DOHH2 (cell line): Measurements from ENCODE around the gene RUNX2.

Experiments
- H3F3A ChIP-seq: fragments of 200-600 bp; sonication (generic), shearing (Covaris generic); 2 replicates; pipeline ENCODE4 v1.6.0; 2016; ENCODE audit warnings: antibody characterized with exemption, mild to moderate bottlenecking; ENCODE audit not compliant: control insufficient read depth, insufficient read depth
- H3K27ac ChIP-seq: fragments of 200-600 bp; sonication (generic); 2 replicates; pipeline ENCODE4 v1.5.1; 2014; ENCODE audit warnings: low read depth, mild to moderate bottlenecking, low read length, moderate library complexity
- H3K27me3 ChIP-seq: fragments of 200-600 bp; sonication (generic); 2 replicates; pipeline ENCODE4 v1.6.1; 2014; ENCODE audit warnings: mild to moderate bottlenecking, low read length, mixed read lengths; ENCODE audit not compliant: control insufficient read depth
- H3K36me3 ChIP-seq: fragments of 200-600 bp; sonication (generic); 2 replicates; pipeline ENCODE4 v1.6.1; 2014; ENCODE audit warnings: mild to moderate bottlenecking, low read length, moderate library complexity, mixed read lengths; ENCODE audit not compliant: control insufficient read depth
- H3K4me1 ChIP-seq: fragments of 200-600 bp; sonication (generic); 2 replicates; pipeline ENCODE4 v1.6.1; 2014; ENCODE audit warnings: mild to moderate bottlenecking, low read length, mixed read lengths; ENCODE audit not compliant: control insufficient read depth
- H3K4me2 ChIP-seq: fragments of 200-600 bp; sonication (generic); 2 replicates; pipeline ENCODE4 v1.6.0; 2014; ENCODE audit warnings: mild to moderate bottlenecking, low read length, moderate library complexity
- H3K4me3 ChIP-seq: fragments of 200-600 bp; sonication (generic); 2 replicates; pipeline ENCODE4 v1.5.1; 2014; ENCODE audit warnings: mild to moderate bottlenecking, low read length, mixed read lengths
- H3K79me2 ChIP-seq: fragments of 200-600 bp; sonication (generic); 2 replicates; pipeline ENCODE4 v1.6.1; 2014; ENCODE audit warnings: mild to moderate bottlenecking, low read length, mixed read lengths; ENCODE audit not compliant: control insufficient read depth
- H3K9me2 ChIP-seq: fragments of 200-600 bp; sonication (generic); replicated peaks from 2 replicates; pipeline ENCODE4 v1.6.1; 2014; ENCODE audit warnings: mild to moderate bottlenecking, low read length, mixed read lengths; ENCODE audit not compliant: control insufficient read depth
- H3K9me3 ChIP-seq: fragments of 200-600 bp; sonication (generic); 2 replicates; pipeline ENCODE4 v1.6.1; 2014; ENCODE audit warnings: antibody characterized with exemption, low read length, mixed read lengths; ENCODE audit not compliant: control insufficient read depth, insufficient read depth
- H4K20me1 ChIP-seq: fragments of 200-600 bp; sonication (generic); 2 replicates; pipeline ENCODE4 v1.6.0; 2014; ENCODE audit warnings: low read depth, mild to moderate bottlenecking, antibody characterized with exemption, low read length, moderate library complexity; ENCODE audit not compliant: control insufficient read depth, insufficient read depth
- EZH2phosphoT487 ChIP-seq: fragments of 200-600 bp; sonication (generic); IDR thresholded peaks from 2 replicates; pipeline ENCODE4 v1.6.1; 2017; ENCODE audit warnings: borderline replicate concordance, mild to moderate bottlenecking, antibody characterized with exemption, low read length, moderate library complexity, mixed read lengths
- TF ChIP-seq, protein P1 (sequence below): fragments of 200-600 bp; sonication (generic); IDR thresholded peaks from one replicate; pipeline ENCODE4 v1.5.1; 2014; ENCODE audit warnings: antibody characterized with exemption, mild to moderate bottlenecking, low read depth, low read length; ENCODE audit not compliant: poor library complexity, severe bottlenecking

The RUNX2 gene

DNA sequence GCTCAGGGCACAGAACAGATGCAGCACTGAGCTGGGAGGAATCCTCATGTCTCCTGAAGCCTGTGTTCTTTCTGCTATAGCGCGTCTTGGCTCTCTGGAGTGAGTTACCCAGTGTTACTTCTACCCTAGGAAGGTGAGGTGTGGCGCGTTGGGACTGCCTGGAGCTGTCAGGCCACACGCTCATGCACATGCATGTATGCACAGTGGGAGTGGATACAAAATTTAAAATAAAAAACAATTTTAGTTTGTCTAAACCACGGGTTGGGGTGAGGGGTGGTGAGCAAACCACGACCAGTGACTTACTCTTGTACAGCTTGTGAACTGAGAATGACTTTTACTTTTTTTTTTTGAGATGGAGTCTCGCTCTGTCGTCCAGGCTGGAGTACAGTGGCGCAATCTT lies 348.2 kb downstream of the RUNX2 start:
- peaks cover 52% of the 10 kb centered on the region for H3K4me1 ChIP-seq
- no peak overlapping the region for H3K4me2 ChIP-seq

DNA sequence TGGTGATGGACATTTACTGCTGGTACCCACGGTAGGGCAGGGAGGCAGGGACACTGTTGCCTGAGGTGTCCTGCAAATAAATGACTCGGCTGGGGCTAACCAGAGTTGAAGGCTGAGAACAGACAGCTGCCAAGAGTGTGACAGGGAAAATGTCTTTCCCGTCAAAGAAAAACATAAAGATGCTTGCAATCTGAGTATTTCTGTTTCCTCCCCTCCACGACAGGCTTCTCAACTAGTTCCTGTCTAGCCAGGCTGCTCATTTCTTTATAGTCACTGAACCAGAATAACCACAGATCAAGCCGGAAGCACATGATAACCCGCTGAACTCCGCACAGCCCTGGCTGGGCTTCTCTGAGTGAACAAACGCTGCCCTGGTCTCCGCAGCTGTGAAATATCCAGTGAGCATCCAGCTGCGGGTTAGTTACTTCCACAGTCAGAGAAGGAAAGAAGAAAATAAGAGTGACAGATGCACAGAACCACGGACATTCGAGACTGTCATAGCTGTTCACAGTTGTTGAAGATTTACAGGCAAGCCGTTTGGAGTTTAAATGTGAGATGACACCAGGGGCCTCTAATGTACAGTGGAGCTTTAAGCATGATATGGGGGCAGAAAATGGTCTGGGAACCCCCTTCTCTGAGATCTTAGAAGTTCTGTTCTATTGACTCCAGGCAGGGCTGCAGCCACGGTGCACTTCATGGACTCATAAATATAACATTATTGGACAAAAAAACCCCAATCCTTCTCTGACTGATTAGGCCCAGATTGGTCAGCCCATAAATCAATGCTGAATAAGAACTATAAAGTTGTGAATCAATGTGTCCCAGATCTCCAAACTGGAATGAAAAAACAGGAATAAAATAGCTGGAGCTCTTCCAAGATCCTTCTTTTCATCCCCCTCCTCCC lies 349.5 kb downstream of the RUNX2 start:
- Histone ChIP-seq H3K4me3 (peak overlapping the region; percentile 67), H3F3A (peaks cover 19% of the 10 kb centered on the region), H3K36me3 (no peaks in the 10 kb centered on the region), H4K20me1 (no peaks in the 10 kb centered on the region), H3K27me3 (no peaks in the 10 kb centered on the region), H3K4me1 (peaks cover 63% of the 10 kb centered on the region), H3K4me2 (peak overlapping the region; percentile 87), H3K27ac (peak overlapping the region; percentile 76), H3K9me3 (peaks cover 3% of the 10 kb centered on the region; the same call in 1 of the 2 replicates), H3K9me2 (no peaks in the 10 kb centered on the region), H3K79me2 (no peaks in the 10 kb centered on the region)
- no peak for TF ChIP-seq EZH2phosphoT487

More for the DNA sequence above, 348.2 kb downstream of the RUNX2 start:
- H3K27me3 ChIP-seq: no peaks in the 10 kb centered on the region
- H3K27ac ChIP-seq: no peak overlapping the region
- H3K9me2 ChIP-seq: no peaks in the 10 kb centered on the region
- no peak overlapping the region for H3K4me3 ChIP-seq
- H3F3A ChIP-seq: peaks cover 16% of the 10 kb centered on the region
- H3K79me2 ChIP-seq: no peaks in the 10 kb centered on the region
- no peak for TF ChIP-seq EZH2phosphoT487
- TF ChIP-seq, protein P1, sequence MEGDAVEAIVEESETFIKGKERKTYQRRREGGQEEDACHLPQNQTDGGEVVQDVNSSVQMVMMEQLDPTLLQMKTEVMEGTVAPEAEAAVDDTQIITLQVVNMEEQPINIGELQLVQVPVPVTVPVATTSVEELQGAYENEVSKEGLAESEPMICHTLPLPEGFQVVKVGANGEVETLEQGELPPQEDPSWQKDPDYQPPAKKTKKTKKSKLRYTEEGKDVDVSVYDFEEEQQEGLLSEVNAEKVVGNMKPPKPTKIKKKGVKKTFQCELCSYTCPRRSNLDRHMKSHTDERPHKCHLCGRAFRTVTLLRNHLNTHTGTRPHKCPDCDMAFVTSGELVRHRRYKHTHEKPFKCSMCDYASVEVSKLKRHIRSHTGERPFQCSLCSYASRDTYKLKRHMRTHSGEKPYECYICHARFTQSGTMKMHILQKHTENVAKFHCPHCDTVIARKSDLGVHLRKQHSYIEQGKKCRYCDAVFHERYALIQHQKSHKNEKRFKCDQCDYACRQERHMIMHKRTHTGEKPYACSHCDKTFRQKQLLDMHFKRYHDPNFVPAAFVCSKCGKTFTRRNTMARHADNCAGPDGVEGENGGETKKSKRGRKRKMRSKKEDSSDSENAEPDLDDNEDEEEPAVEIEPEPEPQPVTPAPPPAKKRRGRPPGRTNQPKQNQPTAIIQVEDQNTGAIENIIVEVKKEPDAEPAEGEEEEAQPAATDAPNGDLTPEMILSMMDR: no peak
- H4K20me1 ChIP-seq: no peaks in the 10 kb centered on the region
- no peaks in the 10 kb centered on the region for H3K9me3 ChIP-seq
- no peaks in the 10 kb centered on the region for H3K36me3 ChIP-seq

DNA sequence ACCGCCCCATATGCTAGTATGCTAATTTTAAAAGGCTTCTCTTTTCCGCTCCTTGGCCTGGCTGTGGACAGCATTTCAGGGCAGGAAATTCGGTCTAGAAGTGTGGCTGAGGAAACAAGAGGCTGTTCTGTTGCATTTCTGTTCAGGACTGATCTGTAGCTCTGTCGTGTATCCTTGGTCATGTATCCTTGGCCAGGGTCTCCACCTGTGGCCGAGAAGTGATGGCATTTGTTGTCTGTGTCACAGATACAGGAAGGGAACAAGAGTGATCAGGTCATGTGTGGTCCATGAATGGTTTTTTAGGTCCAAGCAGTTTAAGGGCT lies 350.1 kb downstream of the RUNX2 start:
- TF ChIP-seq, protein P1: no peak
- TF ChIP-seq EZH2phosphoT487: no peak
- Histone ChIP-seq H3K4me3 (peak overlapping the region; percentile 49), H3K27ac (peak overlapping the region; percentile 76), H3K4me1 (peaks cover 65% of the 10 kb centered on the region), H4K20me1 (no peaks in the 10 kb centered on the region), H3F3A (peaks cover 19% of the 10 kb centered on the region), H3K27me3 (no peaks in the 10 kb centered on the region), H3K9me2 (no peaks in the 10 kb centered on the region), H3K4me2 (peak overlapping the region; percentile 87), H3K79me2 (no peaks in the 10 kb centered on the region), H3K36me3 (no peaks in the 10 kb centered on the region), H3K9me3 (peaks cover 3% of the 10 kb centered on the region; the same call in 1 of the 2 replicates)

DNA sequence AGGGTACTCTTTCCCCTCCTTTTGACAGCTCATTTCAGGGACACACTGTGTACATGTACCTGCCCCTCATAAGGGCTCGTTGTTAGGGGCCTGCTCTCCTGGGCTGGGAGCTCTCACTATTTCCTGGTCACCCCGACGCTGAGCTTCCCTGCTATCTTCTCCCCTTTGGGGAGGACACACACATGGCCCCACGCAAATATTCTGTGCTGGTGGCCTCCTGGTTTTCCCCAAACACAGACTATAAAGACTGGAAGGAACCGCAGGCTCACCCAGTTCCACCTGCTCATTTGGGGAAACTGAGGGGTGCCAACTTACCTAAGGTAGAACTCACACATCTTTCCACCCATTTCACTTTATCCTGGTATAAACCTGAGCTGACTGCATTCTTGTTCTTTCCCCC lies 351.0 kb downstream of the RUNX2 start:
- Histone ChIP-seq H3K27me3 (no peaks in the 10 kb centered on the region), H3K36me3 (no peaks in the 10 kb centered on the region), H3K79me2 (no peaks in the 10 kb centered on the region), H3F3A (peaks cover 19% of the 10 kb centered on the region), H3K9me2 (no peaks in the 10 kb centered on the region), H3K4me3 (no peak overlapping the region), H3K4me2 (no peak overlapping the region), H3K27ac (no peak overlapping the region), H3K9me3 (peaks cover 3% of the 10 kb centered on the region; the same call in 1 of the 2 replicates), H4K20me1 (no peaks in the 10 kb centered on the region), H3K4me1 (peaks cover 65% of the 10 kb centered on the region)
- no peak for TF ChIP-seq EZH2phosphoT487
- TF ChIP-seq, protein P1: no peak
